Transverse colon (tissue), 4 donors: ENCODE measurements around the gene DDX5. TPM values are rescaled to one million over a fixed set of nuclear protein-coding genes. Genes with fewer than 3 reads are reported as not detected.

ENCODE experiments used
- DNase-seq: peaks from one replicate; pipeline ENCODE4 v3.0.0-alpha.2; 2019
- H3K27ac ChIP-seq, 4 donors: fragments of 200-600 bp; sonication (generic); 2 replicates each; pipeline ENCODE4 v1.5.1; 2016 to 2018; ENCODE audit warnings: inconsistent platforms in 4 of 4
- H3K27me3 ChIP-seq: fragments of 200-600 bp; sonication (generic); 2 replicates; pipeline ENCODE4 v1.5.1; 2017; ENCODE audit warnings: inconsistent platforms
- H3K36me3 ChIP-seq, 4 donors: fragments of 200-600 bp; sonication (generic); 2 replicates each; pipeline ENCODE4 v1.5.1; 2017 to 2019; ENCODE audit warnings: inconsistent platforms in 4 of 4
- H3K4me1 ChIP-seq, 4 donors: fragments of 200-600 bp; sonication (generic); 2 replicates each; pipeline ENCODE4 v1.5.1; 2017 to 2020; ENCODE audit warnings: inconsistent platforms in 4 of 4
- H3K4me3 ChIP-seq, 4 donors: fragments of 200-600 bp; sonication (generic); 1 replicate in 1 of 4; 2 replicates in 3 of 4; pipeline versions ENCODE4 v1.5.1 to v1.6.1; 2017 to 2019; ENCODE audit warnings: inconsistent platforms in 4 of 4
- H3K9me3 ChIP-seq, 2 donors: fragments of 200-600 bp; sonication (generic); 2 replicates each; pipeline ENCODE4 v1.5.1; 2017 to 2019; ENCODE audit warnings: inconsistent platforms in 2 of 2
- CTCF ChIP-seq, 5 experiments: fragments of 200-600 bp in 3 of 5; fragments of 450-650 bp in 2 of 5; sonication (generic) in 3 of 5; IDR thresholded peaks; 1 replicate in 2 of 5; 2 replicates in 3 of 5; pipeline ENCODE4 v1.5.1; 2016 to 2017; ENCODE audit warnings: antibody characterized with exemption in 5 of 5, inconsistent platforms in 3 of 5, mild to moderate bottlenecking in 2 of 5, moderate library complexity in 1 of 5
- EP300 ChIP-seq: sonication (generic); formaldehyde crosslinking; IDR thresholded peaks from one replicate; pipeline ENCODE4 v1.6.1; 2017; ENCODE audit warnings: antibody characterized with exemption, low read depth
- POLR2A ChIP-seq: fragments of 450-650 bp; IDR thresholded peaks from one replicate; pipeline ENCODE4 v1.6.1; 2016; ENCODE audit warnings: antibody characterized with exemption, mild to moderate bottlenecking, moderate library complexity
- POLR2AphosphoS5 ChIP-seq, 3 donors: sonication (generic); formaldehyde crosslinking; IDR thresholded peaks; one replicate each; pipeline ENCODE4 v1.6.1; 2016; ENCODE audit warnings: antibody characterized with exemption in 3 of 3
- WGBS, 2 donors: methylation state at CpG; one replicate each; pipeline ENCODE4 v1.1.5; 2018; ENCODE audit warnings: low coverage in 1 of 2; 5-methylcytosine and 5-hydroxymethylcytosine counted together
- in situ Hi-C, 4 donors: fragments of 200-750 bp; cut with MboI; loops; one replicate each; pipeline versions ENCODE4 v1.15.0 to v1.15.1; 2017; ENCODE audit warnings: low sequenced_read_pairs in 3 of 4, low pct_ligation_motif_present in 1 of 4, low pct_unique_long_range_greater_than_20kb in 1 of 4
- intact Hi-C: fragments of 100-400 bp; cut with DNase I; formaldehyde crosslinking; loops from one replicate; pipeline ENCODE4 v1.15.1; 2023; ENCODE audit warnings: low total_unique reads
- total RNA-seq, 4 donors: library from RNA; depleted of rRNA; stranded (reverse); fragments of >200 nt; gene quantifications; one replicate each; pipeline ENCODE4 v1.1.0, GENCODE V29; 2016

Gene DDX5
- total RNA-seq, 4 donors from 2014 or later, result 451 to 1,221 (median 694) TPM

DNA sequence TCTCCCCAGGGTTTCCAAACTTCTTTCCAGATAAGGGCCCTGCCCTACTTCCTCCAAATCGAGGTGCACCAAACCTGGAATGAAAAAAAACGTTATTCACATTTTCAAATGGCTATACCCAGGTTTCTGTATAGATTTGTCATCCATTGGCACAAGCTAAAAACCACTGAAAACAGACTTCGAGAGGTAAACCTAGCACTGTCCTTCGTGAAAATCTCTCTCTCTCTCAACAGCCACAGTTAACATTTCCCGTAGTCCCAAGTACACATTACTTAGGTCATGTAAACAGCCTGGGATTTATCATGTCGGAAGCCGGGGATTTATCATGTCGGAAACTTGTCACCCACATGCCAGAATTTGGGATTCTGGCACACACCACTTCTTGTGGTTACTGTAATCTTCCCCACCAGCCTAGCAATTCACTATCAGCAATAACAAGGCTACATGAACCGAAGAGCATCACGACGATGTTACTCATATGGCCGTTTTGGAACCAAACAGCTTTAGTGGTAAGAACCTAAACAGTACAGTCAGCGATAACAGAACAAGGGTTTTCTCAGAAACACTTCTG is 1.2 kb downstream of the DDX5 start:
- WGBS, 2 donors, result 0% methylated on average over 5 to 13 of the region's 13 CpGs
- peak overlapping the region; percentile 99 to 100 (median 100) for H3K27ac ChIP-seq
- H3K4me1 ChIP-seq, result peaks cover 27 to 68% (median 40%) of the 10 kb centered on the region in 4 donors
- no peak for TF ChIP-seq CTCF (IDR thresholded peaks at IDR 0.05)
- TF ChIP-seq POLR2AphosphoS5 (IDR thresholded peaks at IDR 0.05), result no peak
- no peak for TF ChIP-seq EP300
- no peak for TF ChIP-seq POLR2A
- intact Hi-C loops (no loop called here), in situ Hi-C loops (no loop called here)
- H3K27me3 ChIP-seq, result no peaks in the 10 kb centered on the region
- peaks cover 0 to 46% (median 26%) of the 10 kb centered on the region in 4 donors for H3K36me3 ChIP-seq
- H3K4me3 ChIP-seq, result peak overlapping the region; percentile 78 to 95 (median 92)
- DNase-seq, result no peak
- no peaks in the 10 kb centered on the region for H3K9me3 ChIP-seq

DNA sequence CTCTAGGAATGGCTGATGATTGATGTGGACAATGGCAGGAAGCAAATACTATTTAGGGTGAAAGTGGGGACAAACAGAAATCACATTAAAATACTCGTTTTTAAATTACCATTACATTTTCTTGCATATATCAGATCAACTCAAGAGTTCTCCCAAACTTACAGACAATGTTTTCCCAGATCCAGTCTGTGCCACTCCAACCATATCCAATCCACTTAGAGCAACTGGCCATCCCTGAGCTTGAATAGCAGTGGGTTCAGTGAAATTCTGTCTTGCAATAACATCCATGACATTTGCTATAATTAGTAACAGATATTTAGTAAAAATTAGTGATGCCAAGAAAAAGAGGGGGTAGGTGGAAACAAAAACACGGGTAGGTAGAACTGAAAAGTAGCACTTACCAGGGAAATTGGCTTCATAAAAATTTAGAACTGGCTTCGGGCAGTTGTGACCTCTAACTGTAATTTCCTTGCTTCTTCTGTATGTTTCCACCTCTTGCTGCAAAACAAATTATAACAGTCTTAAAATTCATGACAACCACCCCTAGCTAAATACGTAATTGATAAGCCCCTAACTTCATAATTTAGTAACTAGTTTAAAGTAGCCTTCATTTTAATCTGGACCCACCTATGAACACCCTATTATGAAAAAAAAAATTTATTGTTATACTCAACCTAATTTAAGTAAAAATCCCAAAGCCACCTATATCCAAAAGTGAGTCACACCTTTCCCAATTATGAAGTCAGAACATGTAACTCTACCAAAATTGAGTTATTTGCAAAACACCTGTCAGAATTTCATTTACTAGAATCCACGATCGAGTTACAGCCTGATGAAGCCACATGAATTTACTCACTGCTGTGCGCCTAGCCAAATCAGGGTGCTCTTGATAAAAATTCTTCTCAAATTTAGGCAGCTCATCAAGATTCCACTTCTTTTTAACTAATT is 2.0 kb downstream of the DDX5 start:
- Histone ChIP-seq H3K27ac (peak overlapping the region; percentile 99 to 100 (median 100)), H3K36me3 (peaks cover 0 to 54% (median 30%) of the 10 kb centered on the region in 4 donors), H3K4me1 (peaks cover 23 to 70% (median 40%) of the 10 kb centered on the region in 4 donors), H3K4me3 (peak overlapping the region; percentile 78 to 95 (median 92)), H3K9me3 (no peaks in the 10 kb centered on the region), H3K27me3 (no peaks in the 10 kb centered on the region)
- intact Hi-C loops, result no loop called here
- WGBS, 2 donors, result 28 to 32% methylated on average over 7 of the region's 7 CpGs
- in situ Hi-C loops, result no loop called here
- DNase-seq, result no peak
- TF ChIP-seq POLR2AphosphoS5 (IDR thresholded peaks at IDR 0.05) (no peak), POLR2A (no peak), EP300 (no peak), CTCF (IDR thresholded peaks at IDR 0.05) (no peak)

- WGBS, 2 donors, result 78 to 81% methylated on average over 4 to 5 of the region's 5 CpGs
- DNase-seq, result no peak
- peak overlapping the region; percentile 99 to 100 (median 100) for H3K27ac ChIP-seq
- in situ Hi-C loops (no loop called here), intact Hi-C loops (no loop called here)
- H3K27me3 ChIP-seq, result no peaks in the 10 kb centered on the region
- H3K4me1 ChIP-seq, result peaks cover 18 to 70% (median 42%) of the 10 kb centered on the region in 4 donors
- no peaks in the 10 kb centered on the region for H3K9me3 ChIP-seq
- peaks cover 0 to 60% (median 33%) of the 10 kb centered on the region in 4 donors for H3K36me3 ChIP-seq
- no peak for TF ChIP-seq POLR2AphosphoS5 (IDR thresholded peaks at IDR 0.05)
- TF ChIP-seq CTCF (IDR thresholded peaks at IDR 0.05), result no peak
- TF ChIP-seq POLR2A, result no peak
- TF ChIP-seq EP300, result no peak
- H3K4me3 ChIP-seq, result no peak overlapping the region
Measured at GRCh38 chr17:64503341-64503740, 2.7 kb downstream of the DDX5 start.

DNA sequence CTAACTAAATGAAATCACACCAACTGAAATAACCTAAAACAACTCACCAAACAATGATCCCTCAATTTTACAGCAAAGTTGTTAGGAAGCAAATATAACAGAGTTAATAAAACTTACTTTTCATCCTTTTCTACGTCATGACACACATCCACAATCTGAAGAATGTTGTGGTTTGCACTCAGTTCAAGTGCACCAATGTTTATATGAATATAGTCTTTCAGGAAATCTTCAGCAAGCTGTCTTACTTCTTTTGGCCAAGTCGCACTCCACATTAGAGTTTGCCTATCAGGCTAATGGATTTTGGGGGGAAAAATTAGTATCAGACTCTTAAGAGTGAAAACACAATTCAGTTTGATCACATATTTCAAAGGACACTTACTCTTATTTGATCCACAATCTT is 3.3 kb downstream of the DDX5 start:
- Histone ChIP-seq H3K27me3 (no peaks in the 10 kb centered on the region), H3K9me3 (no peaks in the 10 kb centered on the region), H3K27ac (peak overlapping the region; percentile 28 to 100 (median 99)), H3K4me1 (peaks cover 16 to 70% (median 42%) of the 10 kb centered on the region in 4 donors), H3K36me3 (peaks cover 0 to 60% (median 33%) of the 10 kb centered on the region in 4 donors), H3K4me3 (no peak overlapping the region)
- in situ Hi-C loops, result no loop called here
- WGBS, 2 donors, result 66 to 71% methylated on average over 2 of the region's 2 CpGs
- TF ChIP-seq POLR2A (no peak), POLR2AphosphoS5 (IDR thresholded peaks at IDR 0.05) (no peak), CTCF (IDR thresholded peaks at IDR 0.05) (no peak), EP300 (no peak)
- no peak for DNase-seq
- intact Hi-C loops, result no loop called here
